ENCODE measurements around the gene SUSD4.
"Not testable (repeated sequence)": the region's sequence is repeated elsewhere in the genome, so short reads cannot be mapped to it uniquely, and the experiment has no call there.

The SUSD4 gene

GRCh38 chr1:223363856-223364684 lies at the start of gene SUSD4:
TSS of gene SUSD4 (minus strand) at chr1:223364176. CDS start at chr1:223363425, 751 bp downstream.
- DNase-seq (ENCODE audit: low read depth): no peak

GRCh38 chr1:223413216-223413615 lies 49.2 kb upstream of the SUSD4 start:
- no peak for DNase-seq (ENCODE audit: low read depth)

- no peak for DNase-seq (ENCODE audit: low read depth)
Observed at GRCh38 chr1:223411710-223412109, 47.7 kb upstream of the SUSD4 start.

GRCh38 chr1:223411309-223411708 lies 47.3 kb upstream of the SUSD4 start:
- peak; percentile 38 for DNase-seq (ENCODE audit: low read depth)

GRCh38 chr1:223410036-223410435 lies 46.1 kb upstream of the SUSD4 start:
- no peak for DNase-seq (ENCODE audit: low read depth)

GRCh38 chr1:223405507-223405906 lies 41.5 kb upstream of the SUSD4 start:
- DNase-seq (ENCODE audit: low read depth): no peak

GRCh38 chr1:223403184-223403815 lies 39.3 kb upstream of the SUSD4 start:
- DNase-seq (ENCODE audit: low read depth): no peak

- DNase-seq (ENCODE audit: low read depth): no peak
Observed at GRCh38 chr1:223402790-223403142, 38.8 kb upstream of the SUSD4 start.

GRCh38 chr1:223401873-223402789 lies 38.2 kb upstream of the SUSD4 start:
- peak; percentile 43 for DNase-seq (ENCODE audit: low read depth)

GRCh38 chr1:223399393-223399792 lies 35.4 kb upstream of the SUSD4 start:
- not testable (repeated sequence) for DNase-seq (ENCODE audit: low read depth)

- no peak for DNase-seq (ENCODE audit: low read depth)
Observed at GRCh38 chr1:223394706-223395105, 30.7 kb upstream of the SUSD4 start.

GRCh38 chr1:223394242-223394641 lies 30.3 kb upstream of the SUSD4 start:
- DNase-seq (ENCODE audit: low read depth): no peak

GRCh38 chr1:223393275-223394214 lies 29.6 kb upstream of the SUSD4 start, which contains the start of gene CCDC185:
TSS of gene CCDC185 (plus strand) at chr1:223393415. CDS start at chr1:223393476, 61 bp downstream.
- no peak for DNase-seq (ENCODE audit: low read depth)

GRCh38 chr1:223390618-223391017 lies 26.6 kb upstream of the SUSD4 start:
- no peak for DNase-seq (ENCODE audit: low read depth)

GRCh38 chr1:223386013-223386412 lies 22.0 kb upstream of the SUSD4 start:
- no peak for DNase-seq (ENCODE audit: low read depth)

GRCh38 chr1:223378754-223379153 lies 14.8 kb upstream of the SUSD4 start:
- no peak for DNase-seq (ENCODE audit: low read depth)

GRCh38 chr1:223374064-223374610 lies 10.2 kb upstream of the SUSD4 start:
- no peak for DNase-seq (ENCODE audit: low read depth)

GRCh38 chr1:223364685-223365382 lies 858 bp upstream of the SUSD4 start:
- no peak for DNase-seq (ENCODE audit: low read depth)

- no peak for DNase-seq (ENCODE audit: low read depth)
Observed at GRCh38 chr1:223363057-223363855, 720 bp downstream of the SUSD4 start.
